HG03060 (cell line): ENCODE data around the gene DLGAP1.

Source experiments
- ATAC-seq: cut with Tn5 transposase; IDR thresholded peaks from one replicate; pipeline ENCODE4 v1.9.1; 2021; ENCODE audit warnings: low read depth, moderate number of reproducible peaks; ENCODE audit not compliant: unreplicated experiment

The DLGAP1 gene

DNA sequence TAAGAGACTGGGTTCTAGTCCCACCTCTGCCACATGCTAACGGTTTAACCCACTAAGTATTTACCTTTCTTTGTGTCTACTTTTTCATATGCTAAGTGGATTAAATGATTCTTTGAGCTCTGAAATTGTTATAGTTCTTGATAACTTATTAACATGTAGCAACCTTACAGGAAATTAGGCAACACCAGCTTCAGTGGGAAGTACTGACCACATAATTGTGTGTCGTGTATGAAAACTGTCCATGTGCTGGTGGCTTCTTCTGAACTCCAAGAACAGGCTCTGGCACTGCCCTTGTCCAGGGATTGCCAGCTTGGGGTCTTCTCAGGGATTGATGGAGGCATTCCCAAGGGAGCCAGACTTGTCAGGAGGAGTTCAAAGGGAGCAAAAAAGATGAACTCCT lies 577.4 kb downstream of the DLGAP1 start:
- ATAC-seq: no peak

DNA sequence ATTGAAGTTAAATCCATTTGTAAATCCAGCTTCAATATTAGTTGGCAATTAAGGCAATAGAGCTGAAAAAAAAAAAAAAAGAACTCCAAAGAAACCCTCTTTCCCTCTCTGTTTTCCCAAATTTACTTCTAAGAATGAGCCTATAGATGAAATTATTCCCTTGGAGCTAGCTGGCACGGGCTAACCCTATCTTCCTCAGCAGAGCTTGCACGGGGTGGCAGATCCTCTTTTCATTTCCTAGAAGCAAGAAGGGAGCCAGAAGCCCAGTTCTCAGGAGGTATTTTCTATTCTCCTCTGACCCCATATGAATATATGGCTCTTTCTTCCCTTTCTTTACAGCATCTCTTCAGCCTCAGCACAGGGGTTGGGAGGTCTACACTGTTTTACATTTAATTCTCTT lies 579.1 kb downstream of the DLGAP1 start:
- no peak for ATAC-seq

DNA sequence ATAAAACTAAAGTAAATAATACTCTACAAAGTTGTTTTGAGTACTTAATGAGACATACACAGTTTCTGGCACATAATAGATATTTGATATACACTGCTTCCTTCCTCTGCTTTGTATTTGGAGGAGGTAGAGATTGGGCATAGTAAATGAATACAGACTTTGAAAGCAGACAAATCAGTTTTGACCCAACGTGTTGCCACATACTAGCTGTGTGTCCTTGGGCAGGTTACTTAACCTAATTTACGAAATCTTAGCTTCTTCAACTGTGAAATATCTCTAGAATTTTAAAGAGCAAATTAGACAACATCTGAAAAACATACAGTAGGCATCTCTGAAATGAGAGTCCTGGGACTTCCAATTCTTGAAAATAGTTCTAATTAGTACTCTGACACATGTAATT lies 579.7 kb downstream of the DLGAP1 start:
- no peak for ATAC-seq

GRCh38 chr18:3874581-3874980 lies 580.5 kb downstream of the DLGAP1 start:
- ATAC-seq: no peak

- no peak for ATAC-seq
These were observed 581.0 kb downstream of the DLGAP1 start for GRCh38 chr18:3874125-3874524.

GRCh38 chr18:3873698-3874097 lies 581.4 kb downstream of the DLGAP1 start:
- ATAC-seq: no peak

DNA sequence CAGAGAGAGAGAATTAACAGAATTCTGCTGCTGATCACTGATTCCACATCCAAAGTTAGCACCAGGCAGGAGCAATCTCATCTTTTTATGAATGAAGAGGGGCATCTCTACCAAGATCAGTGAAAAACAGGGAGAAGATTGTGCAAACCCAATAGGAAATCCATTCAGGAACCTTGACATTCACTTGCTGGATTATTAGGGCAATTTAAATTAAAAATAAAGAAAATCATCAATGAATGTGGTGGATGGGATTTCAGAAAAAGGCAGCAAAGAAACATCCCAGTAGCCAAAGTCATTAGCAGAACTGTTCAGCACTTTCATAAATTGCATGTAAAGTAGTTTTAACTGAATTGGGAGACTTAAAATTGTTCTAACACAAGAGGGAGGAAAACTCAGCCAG lies 581.9 kb downstream of the DLGAP1 start:
- no peak for ATAC-seq

GRCh38 chr18:3872641-3873040 lies 582.5 kb downstream of the DLGAP1 start:
- ATAC-seq: no peak

DNA sequence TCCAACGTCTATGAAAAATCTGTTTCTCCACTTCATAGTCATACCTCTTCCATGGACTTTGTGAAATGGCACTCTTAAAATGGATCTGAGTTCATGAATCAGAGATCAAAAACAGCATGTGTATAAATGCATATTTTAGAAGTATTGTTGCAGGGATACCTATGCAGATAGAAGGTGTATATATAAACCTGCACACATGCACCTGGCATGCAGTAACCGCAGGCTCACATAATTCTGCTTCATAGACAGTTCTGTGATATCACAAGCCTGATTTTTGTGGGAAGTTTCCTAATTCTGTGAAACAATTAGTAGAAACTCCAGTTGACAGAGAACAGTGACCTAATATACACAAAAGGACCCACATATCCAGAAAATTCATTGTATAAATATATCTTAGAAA lies 583.4 kb downstream of the DLGAP1 start:
- ATAC-seq: no peak

DNA sequence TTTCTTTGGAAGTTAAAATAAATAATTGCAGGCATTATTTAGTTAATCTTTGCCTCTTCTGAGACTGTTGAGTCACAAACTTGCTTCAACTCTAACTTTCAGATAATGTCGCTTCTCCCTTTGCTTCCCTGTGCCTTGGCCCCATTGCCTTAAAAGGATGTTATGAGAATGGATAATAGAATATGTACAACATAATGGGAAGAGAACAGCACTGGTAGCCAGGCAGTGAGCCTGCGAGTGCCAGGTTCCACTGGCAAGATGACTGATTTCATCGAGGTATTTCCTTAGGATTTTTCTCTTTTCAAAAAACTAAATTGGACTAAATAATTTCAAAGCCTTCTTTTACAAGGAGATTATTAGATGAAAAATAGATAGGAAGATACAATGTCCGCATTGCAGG lies 584.2 kb downstream of the DLGAP1 start:
- no peak for ATAC-seq

GRCh38 chr18:3869848-3870247 lies 585.3 kb downstream of the DLGAP1 start:
- no peak for ATAC-seq

DNA sequence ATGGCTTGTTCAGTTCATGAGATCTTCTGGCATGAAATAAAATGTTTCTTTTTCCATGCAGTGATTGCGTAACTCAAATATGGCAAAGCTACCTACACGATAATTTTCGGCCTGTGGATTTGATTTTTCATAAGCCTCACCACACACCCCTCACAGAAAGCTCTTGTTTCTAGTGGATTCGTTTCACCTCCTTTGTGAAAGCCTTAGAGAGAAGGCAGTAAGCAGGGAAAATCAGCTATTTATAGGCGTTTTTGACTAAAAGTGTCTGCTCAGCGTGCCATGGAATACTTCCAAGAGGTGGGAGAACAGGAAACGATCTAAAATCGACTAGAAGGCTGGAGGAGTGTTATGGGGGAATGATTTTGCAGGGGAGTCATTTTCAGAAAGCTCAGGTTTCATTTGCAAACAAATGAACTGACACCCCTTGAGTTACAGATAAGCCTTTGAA lies 587.2 kb downstream of the DLGAP1 start:
- ATAC-seq: no peak

DNA sequence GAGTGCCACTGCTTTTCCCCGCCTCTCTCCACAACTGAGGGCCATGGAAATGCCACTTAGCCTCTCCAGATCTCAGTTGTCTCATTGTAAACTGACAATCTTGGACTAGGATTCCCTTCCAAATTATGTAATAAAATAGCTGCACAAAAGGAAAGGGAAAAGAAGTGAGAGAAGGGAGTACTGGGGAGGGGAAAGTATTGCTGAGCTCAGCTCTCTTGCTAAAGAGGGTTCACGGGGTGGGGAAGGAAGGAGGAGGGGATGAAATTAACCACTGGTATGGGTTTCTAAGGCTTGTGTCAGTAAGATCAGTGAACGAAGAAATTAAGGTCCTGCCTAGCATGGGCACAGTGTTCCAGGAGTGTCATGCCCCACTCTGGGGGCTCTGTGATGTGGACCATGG lies 587.9 kb downstream of the DLGAP1 start:
- no peak for ATAC-seq

DNA sequence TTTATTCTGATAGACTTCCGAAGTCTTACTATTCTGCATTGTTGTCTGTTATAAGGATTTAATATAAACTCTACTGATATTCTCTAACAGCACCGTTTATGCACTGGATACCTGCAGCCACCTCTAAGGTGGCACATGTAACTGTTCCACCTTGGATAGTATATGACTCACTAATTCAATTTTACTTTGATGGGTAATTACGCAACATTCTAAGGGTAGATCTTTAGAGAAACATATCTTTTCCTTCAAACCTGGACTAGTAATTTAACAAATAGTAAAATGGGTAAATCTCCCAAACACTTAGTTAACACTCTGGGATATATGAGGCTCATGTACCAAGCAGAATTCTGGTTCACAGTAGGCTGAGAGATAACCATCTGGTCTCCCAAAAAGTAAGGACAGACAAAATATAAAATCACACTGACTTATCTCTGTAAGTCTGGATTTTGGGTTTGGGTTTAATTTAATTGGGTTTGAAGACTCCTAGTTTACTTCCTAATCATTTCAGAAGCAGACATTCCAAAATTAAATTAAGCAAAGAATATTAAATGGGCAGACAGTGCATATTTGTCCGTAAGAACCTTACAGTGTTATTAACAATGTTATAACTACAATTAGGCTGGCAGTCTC lies 590.3 kb downstream of the DLGAP1 start:
- no peak for ATAC-seq

GRCh38 chr18:3863593-3863992 lies 591.5 kb downstream of the DLGAP1 start:
- no peak for ATAC-seq

GRCh38 chr18:3863006-3863405 lies 592.1 kb downstream of the DLGAP1 start:
- ATAC-seq: no peak

GRCh38 chr18:3861495-3861894 lies 593.6 kb downstream of the DLGAP1 start:
- no peak for ATAC-seq

DNA sequence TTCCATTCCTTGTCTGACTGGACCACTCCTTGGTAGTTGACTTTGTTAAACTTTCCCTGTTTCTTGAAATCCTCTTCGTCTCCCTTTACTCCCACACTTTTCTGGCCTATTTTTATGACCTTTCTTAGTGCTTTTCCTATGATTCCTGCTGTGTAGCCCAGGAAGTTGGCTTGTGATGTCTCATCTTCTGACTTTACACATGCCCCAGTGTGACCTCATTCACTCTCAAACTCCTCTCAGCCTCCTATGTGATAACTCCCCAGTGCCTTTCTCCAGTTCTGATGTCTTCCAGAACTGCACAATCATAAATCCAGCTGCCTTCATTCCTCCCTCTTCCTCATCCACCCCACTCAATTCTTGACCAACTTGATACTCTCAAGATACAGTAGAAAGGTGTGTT lies 597.6 kb downstream of the DLGAP1 start:
- ATAC-seq: no peak

DNA sequence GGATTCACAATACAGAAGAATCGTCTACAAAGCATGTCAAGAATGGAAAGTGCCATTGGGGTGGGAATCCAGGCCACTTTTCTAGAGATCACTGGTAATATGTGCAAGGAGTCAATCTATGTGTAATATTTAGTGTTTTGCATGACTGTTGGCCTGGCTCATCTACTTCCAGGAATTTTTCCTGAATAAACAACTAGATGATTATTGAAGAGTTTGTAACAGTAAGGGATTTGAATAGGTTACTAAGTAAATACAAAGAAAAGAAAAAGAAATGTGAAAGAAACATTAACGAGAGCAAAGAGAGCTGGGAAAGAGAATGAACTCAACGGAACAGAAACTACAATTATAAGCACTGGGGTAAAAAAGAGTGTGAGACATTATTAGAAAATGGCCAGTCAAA lies 599.1 kb downstream of the DLGAP1 start:
- ATAC-seq: no peak

DNA sequence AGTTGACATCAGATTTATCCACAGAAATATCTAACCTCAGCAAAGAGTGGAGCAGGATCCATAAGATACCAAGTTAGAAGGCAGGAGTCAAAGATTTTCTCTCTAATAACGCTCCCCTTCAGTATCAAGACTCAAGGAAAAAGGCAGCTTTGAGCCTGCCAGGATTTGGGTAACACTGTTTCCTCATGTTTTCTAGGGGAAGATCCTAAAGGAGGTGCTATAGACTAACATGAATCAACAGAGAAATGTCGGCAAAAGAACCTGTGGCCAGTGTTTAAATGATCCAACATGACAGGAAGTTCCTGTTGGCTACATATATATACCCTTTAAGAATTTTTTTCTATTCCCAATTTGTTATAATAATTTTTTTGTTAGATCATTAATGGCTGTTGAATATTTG lies 602.8 kb downstream of the DLGAP1 start:
- no peak for ATAC-seq

DNA sequence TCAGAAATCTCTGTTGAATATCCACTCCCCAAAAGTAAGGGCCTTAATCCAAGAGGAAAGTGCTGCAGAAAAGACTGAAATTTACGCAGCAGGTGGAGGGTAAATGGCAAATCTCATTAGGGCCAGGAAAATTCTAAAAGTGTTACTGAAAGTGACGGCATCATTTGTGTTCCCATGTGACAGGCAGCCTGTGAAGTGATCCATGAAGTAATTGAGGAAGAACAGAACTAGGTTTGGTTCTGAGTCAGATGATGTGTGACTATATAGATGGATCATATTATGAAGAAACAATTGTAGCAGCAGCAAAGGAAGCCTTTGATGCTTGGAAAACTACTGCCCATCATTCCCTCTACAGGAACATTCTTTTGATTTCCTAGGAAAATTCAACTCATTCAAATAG lies 603.9 kb downstream of the DLGAP1 start:
- ATAC-seq: no peak

- no peak for ATAC-seq
These were observed 606.8 kb downstream of the DLGAP1 start for GRCh38 chr18:3848316-3848715.

DNA sequence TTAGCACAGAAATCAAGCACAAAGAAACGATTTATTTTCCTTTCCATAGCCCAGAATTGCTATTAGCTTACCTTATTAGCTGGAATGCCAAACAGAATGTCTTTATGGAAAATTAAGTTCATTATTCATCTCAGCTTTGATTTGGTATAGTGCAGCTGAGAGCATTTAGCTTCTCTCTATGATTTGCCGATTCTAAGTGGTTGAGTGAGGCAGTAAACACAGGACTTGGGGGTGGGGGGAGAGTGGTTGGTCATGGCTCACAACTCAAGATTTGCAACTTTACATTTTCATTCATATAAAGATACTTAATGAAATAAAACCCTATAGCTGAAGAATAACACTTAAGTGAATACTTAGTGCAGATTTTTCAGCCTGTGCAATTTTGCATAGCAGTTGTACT lies 609.9 kb downstream of the DLGAP1 start:
- ATAC-seq: no peak
